GM12872 (cell line): Measurements from ENCODE around the gene MACROD2.

Experiments used
- CTCF ChIP-seq: IDR thresholded peaks from 3 replicates; pipeline ENCODE4 v1.5.1; 2011; ENCODE audit warnings: low read depth, mild to moderate bottlenecking, low read length, moderate library complexity; ENCODE audit not compliant: insufficient read depth

The MACROD2 gene

GRCh38 chr20:15528391-15529111, 1533.2 kb downstream of the MACROD2 start:
- TF ChIP-seq CTCF = no peak

GRCh38 chr20:15535863-15536262, 1540.5 kb downstream of the MACROD2 start:
- no peak for TF ChIP-seq CTCF

- no peak for TF ChIP-seq CTCF
These were observed 1547.3 kb downstream of the MACROD2 start for GRCh38 chr20:15542655-15543054.

GRCh38 chr20:15544742-15545141, 1549.4 kb downstream of the MACROD2 start:
- no peak for TF ChIP-seq CTCF

- no peak for TF ChIP-seq CTCF
These were observed 1551.3 kb downstream of the MACROD2 start for GRCh38 chr20:15546525-15547023.

GRCh38 chr20:15547119-15547518, 1551.8 kb downstream of the MACROD2 start:
- no peak for TF ChIP-seq CTCF

- no peak for TF ChIP-seq CTCF
These were observed 1555.0 kb downstream of the MACROD2 start for GRCh38 chr20:15550116-15550870.
